Measurements from ENCODE around the gene RAB27A.

RAB27A gene

DNA sequence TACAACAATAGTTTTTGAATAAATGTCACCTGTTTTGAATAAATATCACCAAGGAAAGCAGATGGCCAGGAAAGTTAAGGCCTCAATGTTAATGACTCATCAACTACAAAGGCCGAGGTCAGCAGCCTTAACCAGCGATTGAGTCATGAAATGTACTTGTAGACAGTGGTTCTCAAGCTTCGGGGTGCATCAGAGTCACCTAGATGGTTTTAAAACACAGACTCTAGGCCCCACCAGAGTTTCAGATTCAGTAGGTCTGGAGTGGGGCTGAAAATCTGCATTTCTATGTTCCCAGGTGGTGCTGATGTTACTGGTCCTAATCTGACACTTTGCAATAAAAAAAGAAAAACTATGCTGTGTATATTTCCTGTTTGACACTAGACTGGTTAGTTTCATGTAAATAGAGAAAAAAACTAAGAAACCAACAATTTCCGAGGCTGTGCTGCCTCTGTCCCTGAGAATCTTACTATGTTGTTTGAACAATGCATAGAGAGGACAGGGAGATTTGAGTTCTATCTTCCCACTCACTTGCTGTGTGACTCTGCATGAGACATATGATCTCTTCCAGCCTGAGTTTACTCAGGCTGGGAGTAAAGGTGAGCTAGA lies 9.8 kb downstream of the RAB27A start:
- Histone ChIP-seq H3K27me3 (ENCODE audit: control insufficient read depth in 1 of 2, insufficient read depth in 2 of 2, low read length in 2 of 2) (no peaks in the 10 kb centered on the region), H3K4me3 (ENCODE audit: low read depth in 1 of 2, low read length in 2 of 2) (no peak overlapping the region), H3K9ac (ENCODE audit: low read length) (no peak overlapping the region), H3K9me3 (ENCODE audit: low read length) (no peaks in the 10 kb centered on the region), H3K27ac (ENCODE audit: low read depth, low read length) (no peak overlapping the region), H3K4me1 (ENCODE audit: insufficient read depth, low read length) (peaks cover 8% of the 10 kb centered on the region), H3K36me3 (ENCODE audit: insufficient read depth, low read length) (no peaks in the 10 kb centered on the region)

DNA sequence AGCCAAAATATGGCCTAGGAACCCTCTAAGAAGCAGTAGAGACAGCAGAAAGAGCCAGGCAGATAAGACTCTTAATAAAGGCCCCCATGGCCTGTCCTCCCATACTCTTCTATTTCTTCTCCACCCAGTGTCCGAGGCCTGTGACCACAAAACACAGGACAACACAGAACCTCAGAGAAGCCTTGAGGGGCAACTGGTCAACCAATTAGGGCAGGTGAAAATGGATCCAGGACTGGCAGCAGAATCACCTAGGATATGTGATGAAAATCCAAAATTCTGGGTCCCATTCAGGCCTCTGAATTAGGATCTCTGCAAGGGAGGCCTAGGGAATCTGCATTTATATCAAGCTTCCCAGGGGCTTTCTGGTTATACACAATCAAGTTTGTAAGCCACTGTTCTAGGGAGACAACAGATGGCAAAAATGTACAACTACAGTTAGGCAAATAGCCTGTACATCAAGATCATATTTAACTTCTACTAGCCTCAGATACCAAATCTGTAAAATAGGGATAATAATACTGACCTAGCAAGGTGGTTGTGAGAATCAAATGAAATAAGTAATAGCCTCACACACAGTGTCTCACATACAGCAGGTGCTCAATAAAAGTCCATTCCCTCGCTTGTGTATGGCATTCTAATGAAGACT lies 10.4 kb downstream of the RAB27A start:
- H3K36me3 ChIP-seq (ENCODE audit: insufficient read depth, low read length), result no peaks in the 10 kb centered on the region
- H3K9ac ChIP-seq (ENCODE audit: low read length), result no peak overlapping the region
- H3K4me3 ChIP-seq (ENCODE audit: low read depth in 1 of 2, low read length in 2 of 2), result no peak overlapping the region
- H3K9me3 ChIP-seq (ENCODE audit: low read length), result no peaks in the 10 kb centered on the region
- H3K4me1 ChIP-seq (ENCODE audit: insufficient read depth, low read length), result peaks cover 8% of the 10 kb centered on the region
- H3K27me3 ChIP-seq (ENCODE audit: control insufficient read depth in 1 of 2, insufficient read depth in 2 of 2, low read length in 2 of 2), result no peaks in the 10 kb centered on the region
- no peak overlapping the region for H3K27ac ChIP-seq (ENCODE audit: low read depth, low read length)

DNA sequence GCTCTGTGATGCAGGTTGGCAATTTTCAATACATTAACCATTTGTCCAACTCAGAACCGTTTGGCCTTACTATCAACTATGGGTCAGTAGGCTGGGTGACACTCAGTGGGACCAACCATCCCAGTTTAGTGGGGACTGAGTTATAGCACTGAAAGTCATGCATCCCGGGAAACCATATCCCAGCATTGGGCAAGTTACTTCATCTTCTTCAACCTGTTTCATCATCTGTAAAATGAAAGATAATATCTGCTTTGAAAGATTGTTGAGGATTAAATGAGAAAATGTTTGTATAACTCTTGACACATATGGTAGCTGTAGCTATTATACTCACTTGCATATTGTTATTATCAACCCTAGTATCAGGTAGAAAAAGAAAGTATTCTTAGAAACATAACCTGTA lies 11.9 kb downstream of the RAB27A start:
- Histone ChIP-seq H3K4me3 (ENCODE audit: low read depth in 1 of 2, low read length in 2 of 2) (no peak overlapping the region), H3K27ac (ENCODE audit: low read depth, low read length) (no peak overlapping the region)

DNA sequence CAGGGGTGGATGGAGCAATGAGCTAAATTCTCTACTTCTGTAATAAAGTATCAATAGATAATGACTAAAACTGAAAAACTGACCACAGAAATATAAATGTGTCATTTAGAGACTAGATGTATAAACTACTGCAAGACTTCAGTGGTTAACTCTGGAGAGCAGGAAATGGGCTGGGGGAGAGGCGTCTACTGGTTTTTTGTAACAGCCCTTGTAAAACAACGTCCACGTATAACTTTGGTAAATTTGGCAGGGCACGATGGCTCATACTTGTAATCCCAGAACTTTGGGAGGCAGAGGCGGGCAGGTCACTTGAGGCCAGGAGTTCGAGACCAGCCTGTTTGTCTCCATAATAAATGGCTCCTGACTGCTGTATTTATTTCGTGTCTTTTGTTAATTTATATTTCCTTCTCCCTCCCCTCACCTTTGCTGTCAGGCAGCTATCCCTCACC lies 12.5 kb downstream of the RAB27A start:
- peaks cover 2% of the 10 kb centered on the region for H3K4me1 ChIP-seq (ENCODE audit: insufficient read depth, low read length)
- no peak overlapping the region for H3K9ac ChIP-seq (ENCODE audit: low read length)
- H3K9me3 ChIP-seq (ENCODE audit: low read length), result no peaks in the 10 kb centered on the region
- no peaks in the 10 kb centered on the region for H3K27me3 ChIP-seq (ENCODE audit: control insufficient read depth in 1 of 2, insufficient read depth in 2 of 2, low read length in 2 of 2)
- H3K27ac ChIP-seq (ENCODE audit: low read depth, low read length), result no peak overlapping the region
- H3K36me3 ChIP-seq (ENCODE audit: insufficient read depth, low read length), result no peaks in the 10 kb centered on the region
- H3K4me3 ChIP-seq (ENCODE audit: low read depth in 1 of 2, low read length in 2 of 2), result no peak overlapping the region

More for the DNA sequence above, 11.9 kb downstream of the RAB27A start:
- no peak overlapping the region for H3K9ac ChIP-seq (ENCODE audit: low read length)
- H3K27me3 ChIP-seq (ENCODE audit: control insufficient read depth in 1 of 2, insufficient read depth in 2 of 2, low read length in 2 of 2), result no peaks in the 10 kb centered on the region
- H3K4me1 ChIP-seq (ENCODE audit: insufficient read depth, low read length), result peaks cover 8% of the 10 kb centered on the region
- H3K9me3 ChIP-seq (ENCODE audit: low read length), result no peaks in the 10 kb centered on the region
- H3K36me3 ChIP-seq (ENCODE audit: insufficient read depth, low read length), result no peaks in the 10 kb centered on the region

DNA sequence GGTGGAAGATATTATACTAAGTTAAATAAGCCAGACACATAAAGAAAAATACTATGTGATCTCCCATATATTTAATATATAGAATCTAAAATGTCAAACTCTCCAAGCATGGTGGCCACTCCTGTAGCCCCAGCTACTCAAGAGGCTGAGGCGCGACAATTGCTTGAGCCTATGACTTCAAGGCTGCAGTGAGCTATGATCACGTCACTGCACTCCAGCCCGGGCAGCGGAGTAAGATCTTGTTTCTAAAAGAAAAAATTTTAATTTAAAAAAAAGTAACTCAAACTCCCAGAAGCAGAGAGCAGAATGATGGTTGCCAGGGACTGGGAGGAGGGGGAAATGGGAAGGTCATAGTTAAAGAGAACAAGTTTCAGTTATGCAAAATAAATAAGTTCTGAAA lies 13.3 kb downstream of the RAB27A start:
- H3K27me3 ChIP-seq (ENCODE audit: control insufficient read depth in 1 of 2, insufficient read depth in 2 of 2, low read length in 2 of 2), result no peaks in the 10 kb centered on the region
- H3K9me3 ChIP-seq (ENCODE audit: low read length), result no peaks in the 10 kb centered on the region
- H3K9ac ChIP-seq (ENCODE audit: low read length), result no peak overlapping the region
- no peak overlapping the region for H3K4me3 ChIP-seq (ENCODE audit: low read depth in 1 of 2, low read length in 2 of 2)
- H3K27ac ChIP-seq (ENCODE audit: low read depth, low read length), result no peak overlapping the region
- H3K36me3 ChIP-seq (ENCODE audit: insufficient read depth, low read length), result no peaks in the 10 kb centered on the region
- no peaks in the 10 kb centered on the region for H3K4me1 ChIP-seq (ENCODE audit: insufficient read depth, low read length)

DNA sequence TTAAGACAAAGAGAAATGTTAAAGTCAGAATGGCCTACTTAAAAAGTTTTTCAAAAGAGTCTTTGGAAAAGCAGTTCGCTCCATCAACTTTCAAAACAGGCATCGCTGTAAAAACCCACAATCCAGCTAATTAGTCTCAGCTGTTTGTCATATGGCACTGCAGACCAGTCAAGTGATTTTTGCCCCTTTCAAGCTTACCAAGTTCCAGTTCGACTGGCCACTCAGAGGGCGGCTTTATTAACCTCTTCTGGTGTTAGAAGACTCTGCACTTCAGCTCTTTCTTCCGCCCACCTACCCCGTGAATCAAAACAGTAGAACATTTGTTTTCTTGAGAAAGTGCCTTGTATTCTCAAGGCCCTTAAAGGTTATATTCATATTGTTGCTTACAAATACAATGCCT lies 19.3 kb downstream of the RAB27A start:
- Histone ChIP-seq H3K27me3 (ENCODE audit: control insufficient read depth in 1 of 2, insufficient read depth in 2 of 2, low read length in 2 of 2) (no peaks in the 10 kb centered on the region), H3K9me3 (ENCODE audit: low read length) (no peaks in the 10 kb centered on the region), H3K4me3 (ENCODE audit: low read depth in 1 of 2, low read length in 2 of 2) (no peak overlapping the region), H3K4me1 (ENCODE audit: insufficient read depth, low read length) (peaks cover 3% of the 10 kb centered on the region), H3K9ac (ENCODE audit: low read length) (no peak overlapping the region), H3K27ac (ENCODE audit: low read depth, low read length) (no peak overlapping the region), H3K36me3 (ENCODE audit: insufficient read depth, low read length) (no peaks in the 10 kb centered on the region)

DNA sequence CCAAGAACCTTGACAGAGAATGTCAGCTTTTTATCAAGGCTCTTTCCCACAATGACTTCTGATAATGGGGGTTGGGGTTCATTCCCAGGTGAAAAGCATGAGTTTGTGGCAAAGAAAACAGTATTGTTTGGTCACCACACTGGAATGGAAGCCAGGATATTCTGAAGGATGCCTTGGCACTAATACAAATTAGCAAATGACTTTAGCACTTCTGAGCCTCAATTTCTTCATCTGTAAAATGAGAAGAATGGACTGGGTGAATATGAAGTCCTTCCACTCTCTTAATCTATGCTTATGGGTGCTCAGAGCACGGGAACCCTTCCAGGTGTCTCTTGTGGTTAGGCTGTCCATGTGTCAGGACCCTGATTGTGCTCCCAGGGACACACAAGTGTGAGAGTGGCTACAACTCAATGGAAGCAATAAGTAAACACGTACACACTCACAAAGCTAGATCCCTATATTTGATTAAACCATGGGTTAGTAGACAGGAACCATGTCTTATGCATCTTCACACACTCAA lies 21.4 kb downstream of the RAB27A start:
- peaks cover 3% of the 10 kb centered on the region for H3K4me1 ChIP-seq (ENCODE audit: insufficient read depth, low read length)
- no peak overlapping the region for H3K27ac ChIP-seq (ENCODE audit: low read depth, low read length)
- H3K27me3 ChIP-seq (ENCODE audit: control insufficient read depth in 1 of 2, insufficient read depth in 2 of 2, low read length in 2 of 2), result no peaks in the 10 kb centered on the region

DNA sequence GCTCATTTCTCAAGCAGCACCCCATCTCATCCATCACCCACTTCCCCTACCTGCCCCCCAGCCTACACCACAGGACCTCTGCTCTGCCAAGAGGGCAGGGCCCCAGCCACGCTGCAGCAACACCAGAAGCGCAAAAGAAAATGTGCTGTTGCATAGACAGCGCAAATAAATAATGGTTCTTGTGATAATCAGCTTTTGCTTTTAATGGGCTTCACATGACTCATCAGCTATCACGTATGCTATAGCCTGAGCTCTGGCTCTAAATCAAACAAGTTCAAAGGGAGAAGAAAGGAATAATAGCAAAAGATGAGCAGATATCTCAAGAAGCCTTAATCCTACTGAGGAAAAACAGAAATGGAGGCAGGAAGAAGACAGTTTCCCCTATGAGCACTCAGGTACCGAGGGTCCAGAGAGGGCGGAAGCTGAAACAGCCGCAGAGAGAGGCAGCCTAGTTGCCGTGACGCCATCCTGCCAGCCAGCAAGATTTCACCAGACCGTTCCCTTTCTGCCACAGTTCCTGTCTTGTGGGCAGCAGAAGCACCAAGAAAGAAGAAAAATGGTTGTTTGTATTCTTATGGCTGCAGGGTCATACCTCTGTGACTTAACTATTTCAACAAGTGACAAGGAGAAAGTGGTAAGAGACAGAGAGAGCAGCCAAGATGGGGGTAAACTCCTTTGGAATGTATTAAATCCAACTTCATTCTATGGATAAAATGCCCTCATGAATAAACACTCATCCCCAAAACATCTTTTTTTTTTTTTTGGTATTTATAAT lies 22.0 kb downstream of the RAB27A start:
- Histone ChIP-seq H3K27me3 (ENCODE audit: control insufficient read depth in 1 of 2, insufficient read depth in 2 of 2, low read length in 2 of 2) (no peaks in the 10 kb centered on the region), H3K9ac (ENCODE audit: low read length) (no peak overlapping the region), H3K4me1 (ENCODE audit: insufficient read depth, low read length) (peaks cover 3% of the 10 kb centered on the region), H3K4me3 (ENCODE audit: low read depth in 1 of 2, low read length in 2 of 2) (no peak overlapping the region), H3K9me3 (ENCODE audit: low read length) (no peaks in the 10 kb centered on the region), H3K36me3 (ENCODE audit: insufficient read depth, low read length) (no peaks in the 10 kb centered on the region), H3K27ac (ENCODE audit: low read depth, low read length) (no peak overlapping the region)

More for the DNA sequence above, 21.4 kb downstream of the RAB27A start:
- Histone ChIP-seq H3K36me3 (ENCODE audit: insufficient read depth, low read length) (no peaks in the 10 kb centered on the region), H3K9ac (ENCODE audit: low read length) (no peak overlapping the region), H3K4me3 (ENCODE audit: low read depth in 1 of 2, low read length in 2 of 2) (no peak overlapping the region), H3K9me3 (ENCODE audit: low read length) (no peaks in the 10 kb centered on the region)

DNA sequence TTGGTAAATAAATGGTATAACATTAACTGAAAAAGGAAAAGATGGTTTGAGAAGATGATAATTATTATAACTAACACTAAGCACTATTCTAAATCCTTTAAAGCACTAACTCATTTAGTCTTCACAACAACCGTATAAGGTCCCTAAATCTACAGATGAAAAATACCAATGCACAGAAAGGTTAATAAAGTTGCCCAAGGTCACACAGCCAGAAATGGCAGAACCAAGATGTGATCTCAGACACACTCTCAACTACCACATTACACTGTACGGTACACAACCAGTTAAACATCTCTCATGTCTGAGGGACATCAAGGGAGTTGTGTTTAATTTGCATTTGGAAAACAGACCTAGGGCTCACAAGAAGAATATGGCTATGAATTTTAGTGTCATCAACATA lies 23.1 kb downstream of the RAB27A start:
- Histone ChIP-seq H3K4me1 (ENCODE audit: insufficient read depth, low read length) (peaks cover 3% of the 10 kb centered on the region), H3K9ac (ENCODE audit: low read length) (no peak overlapping the region), H3K36me3 (ENCODE audit: insufficient read depth, low read length) (no peaks in the 10 kb centered on the region), H3K27me3 (ENCODE audit: control insufficient read depth in 1 of 2, insufficient read depth in 2 of 2, low read length in 2 of 2) (no peaks in the 10 kb centered on the region), H3K4me3 (ENCODE audit: low read depth in 1 of 2, low read length in 2 of 2) (no peak overlapping the region), H3K9me3 (ENCODE audit: low read length) (no peaks in the 10 kb centered on the region), H3K27ac (ENCODE audit: low read depth, low read length) (no peak overlapping the region)

DNA sequence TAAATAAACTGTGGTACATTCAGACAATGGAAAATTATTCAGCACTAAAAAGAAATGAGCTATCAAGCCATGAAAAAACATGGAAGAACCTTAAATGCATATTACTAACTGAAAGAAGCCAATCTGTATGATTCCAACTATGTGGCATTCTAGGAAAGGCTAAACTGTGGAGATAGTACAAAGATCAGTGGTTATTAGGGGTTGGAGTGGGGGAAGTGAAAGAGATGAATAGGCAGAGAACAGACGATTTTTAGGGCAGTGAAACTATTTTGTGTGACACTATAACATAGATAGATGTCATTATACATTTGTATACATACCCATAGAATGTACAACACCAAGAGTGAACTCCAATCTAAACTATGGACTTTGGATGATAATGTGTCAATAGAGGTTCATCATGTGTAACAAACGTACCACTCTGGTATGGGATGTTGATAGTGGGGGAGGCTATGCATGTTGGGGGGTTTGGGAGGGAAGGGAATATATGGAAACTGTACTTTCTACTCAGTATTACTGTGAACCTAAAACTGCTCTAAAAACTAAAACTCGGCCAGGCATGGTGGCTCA lies 29.0 kb downstream of the RAB27A start:
- Histone ChIP-seq H3K4me1 (ENCODE audit: insufficient read depth, low read length) (no peaks in the 10 kb centered on the region), H3K27me3 (ENCODE audit: control insufficient read depth in 1 of 2, insufficient read depth in 2 of 2, low read length in 2 of 2) (no peaks in the 10 kb centered on the region), H3K36me3 (ENCODE audit: insufficient read depth, low read length) (no peaks in the 10 kb centered on the region), H3K9me3 (ENCODE audit: low read length) (no peaks in the 10 kb centered on the region), H3K4me3 (ENCODE audit: low read depth in 1 of 2, low read length in 2 of 2) (no peak overlapping the region), H3K27ac (ENCODE audit: low read depth, low read length) (no peak overlapping the region), H3K9ac (ENCODE audit: low read length) (no peak overlapping the region)

DNA sequence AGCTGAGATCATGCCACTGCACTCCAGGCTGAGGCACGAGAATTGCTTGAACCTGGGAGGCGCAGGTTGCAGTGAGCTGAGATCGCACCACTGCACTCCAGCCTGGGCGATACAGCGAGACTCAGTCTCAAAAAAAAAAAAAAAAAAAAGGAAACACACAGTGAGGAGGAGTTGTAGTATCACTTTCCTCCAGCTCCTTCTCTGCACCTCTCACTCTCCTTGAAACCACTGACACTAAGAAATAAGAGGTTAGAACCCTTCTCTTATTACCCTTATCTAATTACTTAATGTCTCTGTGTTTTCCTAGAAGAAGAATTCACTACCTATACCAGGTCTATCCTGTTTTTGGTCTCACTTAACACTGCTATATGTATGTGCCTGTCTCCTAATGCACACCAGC lies 31.7 kb downstream of the RAB27A start:
- H3K36me3 ChIP-seq (ENCODE audit: insufficient read depth, low read length), result no peaks in the 10 kb centered on the region
- no peaks in the 10 kb centered on the region for H3K4me1 ChIP-seq (ENCODE audit: insufficient read depth, low read length)
- H3K27me3 ChIP-seq (ENCODE audit: control insufficient read depth in 1 of 2, insufficient read depth in 2 of 2, low read length in 2 of 2), result no peaks in the 10 kb centered on the region
- no peaks in the 10 kb centered on the region for H3K9me3 ChIP-seq (ENCODE audit: low read length)
- no peak overlapping the region for H3K27ac ChIP-seq (ENCODE audit: low read depth, low read length)
- no peak overlapping the region for H3K4me3 ChIP-seq (ENCODE audit: low read depth in 1 of 2, low read length in 2 of 2)
- no peak overlapping the region for H3K9ac ChIP-seq (ENCODE audit: low read length)
